GM19099 (cell line): ENCODE data around the gene ADA.

ENCODE experiments used
- POLR2A ChIP-seq: IDR thresholded peaks from 3 replicates; pipeline ENCODE4 v1.6.1; 2011; ENCODE audit warnings: low read depth; ENCODE audit not compliant: insufficient read length; ENCODE audit errors: extremely low read depth

The ADA gene

GRCh38 chr20:44684047-44684967, 32.8 kb upstream of the ADA start:
- no peak for TF ChIP-seq POLR2A

- TF ChIP-seq POLR2A = no peak
Observed at GRCh38 chr20:44683263-44684046, 32.0 kb upstream of the ADA start.

GRCh38 chr20:44681796-44682566, 30.5 kb upstream of the ADA start:
- TF ChIP-seq POLR2A = no peak

- TF ChIP-seq POLR2A = no peak
Observed at GRCh38 chr20:44678990-44679611, 27.6 kb upstream of the ADA start.

GRCh38 chr20:44678242-44678641, 26.7 kb upstream of the ADA start:
- no peak for TF ChIP-seq POLR2A

GRCh38 chr20:44666066-44666465, 14.6 kb upstream of the ADA start:
- no peak for TF ChIP-seq POLR2A

GRCh38 chr20:44664131-44664530, 12.6 kb upstream of the ADA start:
- no peak for TF ChIP-seq POLR2A

GRCh38 chr20:44662261-44662660, 10.8 kb upstream of the ADA start:
- TF ChIP-seq POLR2A = no peak

- TF ChIP-seq POLR2A = no peak
Observed at GRCh38 chr20:44660581-44660980, 9.1 kb upstream of the ADA start.

GRCh38 chr20:44659931-44660330, 8.4 kb upstream of the ADA start:
- no peak for TF ChIP-seq POLR2A

GRCh38 chr20:44658810-44659209, 7.3 kb upstream of the ADA start:
- TF ChIP-seq POLR2A = no peak

- no peak for TF ChIP-seq POLR2A
Observed at GRCh38 chr20:44657875-44658274, 6.4 kb upstream of the ADA start.

GRCh38 chr20:44656448-44656847, 4.9 kb upstream of the ADA start:
- TF ChIP-seq POLR2A = no peak

GRCh38 chr20:44653546-44653945, 2.0 kb upstream of the ADA start:
- TF ChIP-seq POLR2A = no peak

- peak; percentile 41 for TF ChIP-seq POLR2A
Observed at GRCh38 chr20:44651434-44651683, 140 bp downstream of the ADA start.
